Measurements from ENCODE around the gene DNAJC19.
"Not testable (repeated sequence)": the region's sequence is repeated elsewhere in the genome, so short reads cannot be mapped to it uniquely, and the experiment has no call there.

Gene DNAJC19

DNA sequence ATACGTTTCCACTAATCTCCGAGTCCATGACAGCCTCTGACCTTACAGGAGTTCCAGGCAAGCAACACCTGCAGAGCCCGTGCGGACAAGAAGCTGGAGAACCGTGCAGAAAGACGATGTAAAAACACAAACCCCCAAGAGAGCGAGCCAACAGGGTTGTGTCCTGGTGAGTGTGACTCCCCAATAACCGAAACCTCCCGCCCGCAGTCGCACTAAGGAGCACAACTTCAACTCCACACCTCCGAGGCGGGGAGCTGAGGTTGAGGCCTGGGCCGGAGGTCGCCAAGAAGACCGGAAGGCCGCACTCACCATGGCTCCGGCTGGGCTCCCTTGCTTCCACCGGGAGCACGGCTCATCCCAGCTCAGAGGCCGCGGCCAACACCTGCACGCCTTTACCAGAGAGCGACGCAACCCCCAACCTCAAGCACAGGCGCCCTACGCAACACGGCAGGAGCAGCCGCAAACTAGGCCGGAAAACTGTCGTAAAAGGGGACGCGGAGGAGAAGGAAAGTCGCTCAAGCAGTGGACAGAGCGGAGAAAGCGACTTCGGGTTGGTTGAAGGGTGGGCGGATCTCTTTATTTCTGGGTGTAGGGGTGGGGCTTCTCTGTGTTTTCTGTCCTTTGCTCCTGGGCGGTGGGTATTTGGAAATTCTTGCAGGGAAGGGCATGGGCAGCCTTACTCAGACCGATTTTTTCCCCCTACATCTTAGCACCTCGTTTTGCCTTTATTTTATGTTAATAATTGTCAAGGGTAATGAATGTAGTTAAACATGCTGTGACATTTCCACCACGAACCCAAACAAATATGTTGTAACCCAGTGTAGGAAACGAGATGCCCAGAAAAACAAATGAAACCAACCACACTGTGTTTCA lies at the start of gene DNAJC19:
Gene DNAJC19 (minus strand): TSS at position 446 of the 873 bp plus-strand sequence. CDS start 134 bp downstream, at position 312.
- DNase-seq (ENCODE audit: low read depth in 2 of 2) = peak; percentile 75 to 88

DNA sequence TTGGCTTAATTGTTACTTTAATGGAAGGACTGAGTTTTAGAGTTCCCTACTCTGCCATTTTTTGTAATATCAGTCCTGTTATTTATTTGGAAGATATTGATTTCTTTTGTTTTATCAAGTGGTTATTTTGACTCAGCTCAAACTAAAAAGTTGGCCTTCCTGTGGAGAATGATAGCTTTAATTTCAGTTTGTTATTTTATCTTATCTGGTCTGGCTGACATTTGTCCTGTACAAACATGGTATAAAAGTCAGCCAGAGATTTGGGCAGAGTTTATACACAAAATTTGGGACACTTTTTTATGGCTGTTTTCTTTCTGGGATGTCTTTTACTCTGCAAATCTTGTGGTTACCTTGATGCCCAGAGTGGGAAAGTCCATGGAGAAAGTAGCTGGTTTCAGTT lies 41.4 kb upstream of the DNAJC19 start:
- DNase-seq (ENCODE audit: low read depth in 2 of 2) = no peak

DNA sequence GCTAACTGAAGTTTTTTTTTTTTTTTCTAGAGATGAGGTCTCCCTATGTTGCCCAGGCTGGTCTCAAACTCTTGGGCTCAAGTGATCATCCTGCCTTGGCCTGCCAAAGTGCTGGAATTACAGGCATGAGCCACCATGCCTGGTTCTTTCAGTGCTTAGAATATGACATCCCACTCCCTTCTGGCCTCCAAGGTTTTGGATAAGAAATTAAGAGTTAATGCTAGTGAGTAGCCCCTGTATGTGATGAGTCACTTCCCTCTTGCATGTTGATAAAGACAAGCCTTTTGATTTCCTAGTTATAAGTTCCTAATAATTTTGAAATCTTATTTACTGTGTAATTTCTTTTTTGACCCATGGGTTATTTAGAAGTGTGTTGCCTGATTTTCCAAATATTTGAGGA lies 35.7 kb upstream of the DNAJC19 start:
- no peak for DNase-seq (ENCODE audit: low read depth in 2 of 2)

DNA sequence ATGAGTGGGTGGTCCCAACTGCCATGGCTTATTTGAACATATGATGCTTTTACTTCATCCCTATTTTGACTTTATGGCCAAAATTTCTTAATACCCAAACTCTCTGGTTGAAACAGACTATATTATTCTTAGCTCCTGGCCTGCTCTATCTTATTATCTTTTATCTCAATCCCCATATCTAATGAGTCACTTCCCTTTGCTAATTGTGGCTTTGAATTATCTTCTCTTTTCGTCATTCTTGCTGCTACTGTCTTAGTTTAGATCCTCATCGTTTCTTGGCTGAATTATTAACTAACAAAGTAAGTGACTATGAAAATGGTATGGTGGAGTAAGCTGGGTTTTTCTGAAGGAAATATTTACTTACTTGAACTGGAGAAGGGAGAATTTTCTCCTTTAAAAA lies 28.2 kb upstream of the DNAJC19 start:
- DNase-seq (ENCODE audit: low read depth in 2 of 2) = no peak

DNA sequence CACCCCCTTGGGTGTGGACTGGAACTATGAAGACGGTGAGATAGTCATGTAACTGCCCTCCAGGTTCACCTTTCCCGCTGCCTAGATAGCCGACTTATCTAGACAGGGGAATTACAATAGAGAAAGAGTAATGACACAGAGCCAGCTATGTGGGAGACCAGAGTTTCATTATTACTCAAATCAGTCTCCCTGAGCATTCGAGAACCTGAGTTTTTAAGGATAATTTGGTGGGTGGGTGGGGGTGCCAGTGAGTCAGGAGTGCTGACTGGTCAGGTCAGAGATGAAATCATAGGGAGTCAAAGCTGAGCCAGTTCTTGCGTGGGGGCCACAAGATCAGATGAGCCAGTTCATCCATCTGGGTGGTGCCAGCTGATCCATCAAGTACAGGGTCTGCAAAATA lies 19.7 kb upstream of the DNAJC19 start:
- peak in 1 of 2 donors; percentile 18 for DNase-seq (ENCODE audit: low read depth in 2 of 2)

DNA sequence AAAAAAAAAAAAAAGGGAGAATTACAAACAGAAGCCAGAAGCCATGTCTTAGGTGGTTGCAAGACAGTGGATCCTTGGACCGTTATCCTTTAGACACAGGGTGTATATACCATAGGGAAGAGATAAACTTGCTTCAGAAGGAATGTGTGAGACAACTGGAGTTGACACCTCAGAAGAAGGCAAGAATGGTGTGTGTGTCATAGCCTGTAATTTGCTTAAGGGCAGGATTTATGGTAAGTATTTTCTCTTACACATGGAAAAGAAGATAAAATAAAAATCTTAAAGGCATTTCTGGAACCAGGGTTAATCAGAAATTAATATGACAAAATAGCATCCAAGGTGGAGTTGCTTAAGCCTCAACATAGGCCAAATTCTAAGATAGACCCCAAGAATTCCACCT lies 19.3 kb upstream of the DNAJC19 start:
- DNase-seq (ENCODE audit: low read depth in 2 of 2) = no peak

DNA sequence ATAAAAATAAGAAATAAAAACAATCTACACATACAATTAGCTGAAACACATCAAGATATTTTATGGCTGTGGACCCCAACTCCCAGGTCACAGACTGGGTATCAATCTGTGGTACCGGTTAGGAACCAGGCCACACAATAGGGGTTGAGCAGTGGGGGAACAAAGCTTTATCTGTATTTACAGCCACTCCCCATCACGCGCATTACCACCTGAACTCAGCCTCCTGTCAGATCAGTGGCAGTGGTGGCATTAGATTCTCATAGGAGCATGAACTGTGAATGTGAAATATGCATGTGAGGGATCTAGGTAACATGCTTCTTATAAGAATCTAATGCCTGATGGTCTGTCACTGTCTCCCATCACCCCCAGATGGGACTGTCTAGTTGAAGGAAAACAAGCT lies 17.7 kb upstream of the DNAJC19 start:
- no peak for DNase-seq (ENCODE audit: low read depth in 2 of 2)

DNA sequence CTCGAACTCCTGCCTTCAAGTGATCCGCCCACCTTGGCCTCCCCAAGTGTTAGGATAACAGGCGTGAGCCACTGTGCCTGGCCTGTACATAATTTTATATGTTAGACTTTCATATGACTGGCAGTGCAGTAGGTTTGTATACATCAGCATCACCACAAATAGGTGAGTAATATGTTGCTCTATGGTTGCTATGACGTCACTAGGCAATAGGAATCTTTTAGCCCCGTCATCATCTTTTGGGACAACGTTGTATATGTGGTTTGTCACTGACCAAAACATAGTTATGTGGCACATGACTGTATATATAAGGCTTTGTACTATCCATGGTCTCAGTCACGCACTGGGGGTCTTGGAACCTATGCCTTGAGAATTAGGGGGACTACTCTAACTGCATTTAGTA lies 17.0 kb upstream of the DNAJC19 start:
- no peak for DNase-seq (ENCODE audit: low read depth in 2 of 2)

DNA sequence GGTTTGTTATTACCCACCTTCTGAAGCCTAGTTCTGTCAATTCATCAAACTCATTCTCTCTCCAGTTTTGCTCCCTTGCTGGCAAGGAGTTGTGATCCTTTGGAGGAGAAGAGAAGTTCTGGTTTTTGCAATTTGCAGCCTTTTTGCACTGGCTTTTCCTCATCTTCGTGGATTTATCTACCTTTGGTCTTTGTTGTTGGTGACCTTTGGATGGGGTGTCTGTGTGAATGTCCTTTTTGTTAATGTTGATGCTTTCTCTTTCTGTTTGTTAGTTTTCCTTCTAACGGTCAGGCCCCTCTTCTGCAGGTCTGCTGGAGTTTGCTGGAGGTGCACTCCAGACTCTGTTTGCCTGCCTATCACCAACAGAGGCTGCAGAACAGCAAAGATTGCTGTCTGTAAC lies 13.9 kb upstream of the DNAJC19 start:
- DNase-seq (ENCODE audit: low read depth in 2 of 2) = not testable (repeated sequence)

DNA sequence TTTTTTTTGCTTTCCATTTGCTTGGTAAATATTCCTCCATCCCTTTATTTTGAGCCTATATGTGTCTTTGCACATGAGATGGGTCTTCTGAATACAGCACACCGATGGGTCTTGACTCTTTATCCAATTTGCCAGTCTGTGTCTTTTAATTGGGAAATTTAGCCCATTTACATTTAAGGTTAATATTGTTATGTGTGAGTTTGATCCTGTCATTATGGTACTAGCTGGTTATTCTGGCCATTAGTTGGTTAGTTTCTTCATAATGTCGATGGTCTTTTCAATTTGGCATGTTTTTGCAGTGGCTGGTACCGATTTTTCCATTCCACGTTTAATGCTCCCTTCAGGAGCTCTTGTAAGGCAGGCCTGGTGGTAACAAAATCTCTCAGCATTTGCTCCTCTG lies 12.8 kb upstream of the DNAJC19 start:
- DNase-seq (ENCODE audit: low read depth in 2 of 2) = not testable (repeated sequence)

DNA sequence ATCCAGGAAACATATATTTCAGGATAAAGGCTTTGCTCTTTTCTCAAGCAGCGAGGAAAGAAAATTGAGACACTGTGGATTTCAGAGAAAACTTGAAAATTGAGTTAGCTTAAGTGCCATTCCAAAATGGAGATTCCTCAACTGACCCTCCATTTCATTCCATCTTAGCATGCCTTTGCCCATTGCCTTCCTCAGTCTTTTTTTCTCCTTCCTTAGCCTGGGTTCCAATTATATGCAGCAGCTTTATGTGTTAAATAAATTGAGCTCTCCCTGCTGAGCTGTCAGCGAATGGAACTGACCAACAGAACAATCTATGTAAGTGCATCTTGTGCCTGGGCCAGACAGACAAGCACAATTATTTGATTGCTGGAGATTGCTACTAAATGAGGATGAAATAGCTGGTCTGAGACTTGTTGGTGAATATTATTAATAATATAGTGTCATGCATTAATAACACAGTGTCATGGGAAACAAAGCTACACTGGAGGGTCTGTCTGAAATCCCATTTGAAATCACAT lies 6.9 kb upstream of the DNAJC19 start:
- DNase-seq (ENCODE audit: low read depth in 2 of 2) = no peak

DNA sequence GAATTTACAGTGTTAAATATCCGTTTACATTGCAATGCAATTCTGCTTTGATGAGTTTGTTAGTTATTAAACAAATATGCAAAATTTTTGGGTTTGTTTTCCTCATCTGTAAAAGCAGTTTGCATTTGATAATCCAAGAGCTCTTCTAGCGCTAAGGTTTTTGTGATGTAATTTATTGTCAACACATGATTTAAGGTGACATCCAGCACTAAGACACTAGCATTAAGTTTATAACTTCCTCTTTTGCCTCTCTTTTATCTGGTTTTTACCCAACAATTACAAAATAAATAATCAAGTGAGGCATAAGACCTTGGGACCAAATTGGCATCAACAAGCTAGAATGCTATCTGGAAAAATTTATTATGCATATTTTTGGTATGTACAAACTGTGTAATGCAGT lies 969 bp upstream of the DNAJC19 start:
- DNase-seq (ENCODE audit: low read depth in 2 of 2) = no peak

DNA sequence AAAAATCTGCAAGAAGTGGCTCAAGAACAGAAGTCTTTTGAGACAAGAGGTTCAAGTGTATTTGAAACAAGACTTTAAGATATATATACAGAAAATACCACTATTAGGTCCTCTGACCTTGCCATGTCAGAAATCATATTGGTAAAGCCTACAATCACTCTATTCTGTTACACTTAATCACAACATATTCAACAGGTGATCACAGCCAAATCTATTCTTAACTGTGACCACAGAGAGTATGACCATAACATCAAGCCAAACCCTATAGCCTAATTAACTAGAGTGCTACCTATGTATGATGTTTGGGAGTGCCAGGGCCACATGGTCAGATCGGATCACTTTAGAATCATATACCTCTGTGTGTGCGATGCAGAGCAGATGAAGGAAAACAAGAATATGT lies 2.2 kb downstream of the DNAJC19 start:
- no peak for DNase-seq (ENCODE audit: low read depth in 2 of 2)

DNA sequence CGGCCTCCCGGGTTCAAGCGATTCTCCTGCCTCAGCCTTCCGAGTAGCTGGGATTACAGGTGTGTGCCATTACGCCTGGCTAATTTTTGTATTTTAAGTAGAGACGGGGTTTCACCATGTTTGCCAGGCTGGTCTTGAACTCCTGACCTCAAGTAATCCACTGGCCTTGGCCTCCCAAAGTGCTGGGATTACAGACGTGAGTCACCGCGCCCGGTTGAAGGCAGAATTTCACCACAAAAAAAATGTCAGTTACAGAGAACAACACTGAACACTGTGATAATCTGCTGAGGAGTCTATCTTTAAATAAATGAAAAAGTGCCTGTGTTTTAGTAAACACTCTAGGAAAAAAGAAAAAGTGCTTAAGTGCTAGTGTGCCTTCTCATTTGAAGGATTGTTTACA lies 3.2 kb downstream of the DNAJC19 start:
- DNase-seq (ENCODE audit: low read depth in 2 of 2) = not testable (repeated sequence)

DNA sequence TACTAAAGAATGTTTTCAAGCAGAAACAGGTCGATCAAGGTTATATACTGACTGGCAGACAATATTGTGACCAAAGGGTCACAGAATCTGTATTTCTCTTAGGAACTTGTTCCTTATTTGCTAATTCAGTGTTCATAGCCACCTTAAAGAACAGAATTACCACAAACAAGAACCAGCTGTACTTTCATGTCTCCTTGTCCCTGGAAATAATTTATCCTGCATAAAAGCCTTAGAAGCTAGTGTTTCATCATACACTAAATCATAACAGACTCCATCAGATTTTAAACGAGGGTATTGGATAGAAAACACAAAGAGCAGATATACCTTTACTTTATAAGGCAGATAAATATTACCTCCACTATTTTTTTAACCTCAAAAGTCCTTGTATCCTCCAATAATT lies 6.4 kb downstream of the DNAJC19 start:
- DNase-seq (ENCODE audit: low read depth in 2 of 2) = no peak

DNA sequence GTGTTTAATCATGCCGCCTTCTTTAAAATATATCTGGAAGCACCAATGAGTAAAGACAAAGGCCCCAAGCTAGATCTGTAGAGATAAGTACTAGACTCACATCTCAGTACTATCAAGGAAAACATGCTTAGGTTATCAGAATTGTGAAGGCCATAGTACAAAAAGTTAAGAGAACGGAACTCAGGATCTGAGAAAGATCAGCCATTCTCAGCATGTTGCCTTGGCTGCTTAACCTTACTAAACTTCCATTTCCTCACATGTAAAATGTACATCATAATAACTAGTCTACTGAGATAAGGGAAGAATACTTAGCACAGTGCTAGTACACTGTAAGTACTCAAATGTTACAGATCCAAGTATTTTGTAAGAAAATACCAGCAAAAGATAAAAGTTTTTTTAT lies 7.6 kb downstream of the DNAJC19 start:
- DNase-seq (ENCODE audit: low read depth in 2 of 2) = no peak

DNA sequence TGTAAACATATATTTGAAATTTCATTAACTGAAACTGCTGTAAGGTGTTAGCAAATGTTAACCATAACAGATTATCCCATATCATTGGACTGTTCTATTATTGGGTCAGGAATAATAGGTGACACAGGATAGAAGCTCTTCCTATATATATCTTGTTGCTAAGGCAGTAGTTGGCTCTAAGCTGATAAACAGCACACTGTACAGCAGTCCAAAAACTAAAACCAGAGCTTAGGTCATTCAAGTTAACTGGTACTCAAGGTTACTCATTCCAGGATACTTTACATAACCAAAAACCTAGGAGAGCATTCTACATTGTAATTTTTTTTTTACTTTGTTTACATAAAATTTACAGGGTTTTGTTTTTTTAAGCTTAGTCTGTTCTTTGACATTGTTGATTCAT lies 8.9 kb downstream of the DNAJC19 start:
- no peak for DNase-seq (ENCODE audit: low read depth in 2 of 2)

DNA sequence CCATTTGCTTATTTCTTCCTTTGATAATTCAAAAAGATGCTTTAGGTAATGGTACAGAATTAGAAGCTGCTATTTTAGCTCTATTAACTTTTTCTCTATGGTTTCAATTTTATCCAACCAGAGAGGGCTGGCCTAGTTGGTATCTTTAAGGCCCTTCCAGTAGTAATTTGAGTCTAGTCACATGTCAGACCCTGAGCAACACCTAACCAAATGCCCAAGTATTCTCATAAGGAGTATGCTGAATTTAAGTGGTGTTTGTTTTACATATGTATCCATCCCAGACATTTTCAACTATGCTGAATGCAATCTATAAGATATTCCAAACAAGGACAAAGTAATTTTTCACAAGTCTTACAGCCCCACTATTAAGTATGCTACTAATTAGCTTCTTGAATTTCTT lies 9.6 kb downstream of the DNAJC19 start:
- no peak for DNase-seq (ENCODE audit: low read depth in 2 of 2)

DNA sequence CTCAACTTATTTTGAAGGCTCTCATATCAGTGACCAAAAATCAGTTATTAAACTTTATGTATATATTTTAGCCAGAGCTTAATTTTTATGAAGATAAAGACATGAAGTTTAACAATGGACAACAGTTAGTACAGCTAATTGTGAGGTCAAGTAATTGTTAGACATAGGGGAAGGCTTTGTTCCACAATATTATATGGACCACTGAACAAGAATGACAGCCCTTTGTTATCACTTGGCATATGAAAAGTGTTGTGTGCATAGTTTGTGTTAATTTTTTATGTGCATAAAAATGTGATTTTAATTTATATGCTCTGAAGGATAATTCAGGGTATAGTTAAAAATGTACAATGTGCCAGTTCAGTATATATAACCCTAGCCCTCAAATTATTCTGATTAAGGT lies 12.0 kb downstream of the DNAJC19 start:
- no peak for DNase-seq (ENCODE audit: low read depth in 2 of 2)

DNA sequence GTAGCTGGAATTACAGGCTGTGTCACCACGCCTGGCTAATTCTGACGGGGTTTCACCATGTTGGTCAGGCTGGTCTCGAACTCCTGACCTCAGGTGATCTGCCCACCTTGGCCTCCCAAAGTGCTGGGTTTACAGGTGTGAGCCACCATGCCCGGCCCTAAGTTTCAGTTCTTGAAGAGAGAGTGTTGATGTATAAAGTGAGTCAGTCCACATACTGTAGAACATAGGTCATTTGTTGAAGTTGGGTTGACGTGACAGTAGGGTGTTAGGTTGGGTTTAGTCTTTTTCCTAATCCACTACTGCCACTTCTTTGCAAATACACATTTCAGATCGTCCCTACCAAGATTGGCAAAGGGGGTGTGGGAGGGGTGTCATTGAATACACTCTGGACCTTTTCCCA lies 15.2 kb downstream of the DNAJC19 start:
- no peak for DNase-seq (ENCODE audit: low read depth in 2 of 2)

DNA sequence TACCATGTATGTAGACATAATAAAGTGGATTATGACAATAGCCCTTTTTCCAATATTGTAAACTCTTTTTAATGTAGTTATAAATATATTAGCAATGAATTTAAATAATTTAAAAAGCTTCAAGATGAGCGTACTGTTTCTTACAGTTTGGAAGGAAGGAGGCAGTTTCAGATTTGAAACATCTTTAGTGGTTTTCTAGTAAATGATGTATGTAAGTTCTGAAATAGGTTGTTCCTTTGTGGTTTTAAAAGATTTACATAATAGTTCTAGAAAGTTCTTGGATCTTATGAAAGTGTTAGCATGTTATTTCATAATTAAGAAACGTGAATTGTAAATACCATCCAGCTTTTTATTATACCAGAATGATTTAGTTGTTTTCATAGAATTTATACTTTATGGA lies 16.0 kb downstream of the DNAJC19 start:
- no peak for DNase-seq (ENCODE audit: low read depth in 2 of 2)

DNA sequence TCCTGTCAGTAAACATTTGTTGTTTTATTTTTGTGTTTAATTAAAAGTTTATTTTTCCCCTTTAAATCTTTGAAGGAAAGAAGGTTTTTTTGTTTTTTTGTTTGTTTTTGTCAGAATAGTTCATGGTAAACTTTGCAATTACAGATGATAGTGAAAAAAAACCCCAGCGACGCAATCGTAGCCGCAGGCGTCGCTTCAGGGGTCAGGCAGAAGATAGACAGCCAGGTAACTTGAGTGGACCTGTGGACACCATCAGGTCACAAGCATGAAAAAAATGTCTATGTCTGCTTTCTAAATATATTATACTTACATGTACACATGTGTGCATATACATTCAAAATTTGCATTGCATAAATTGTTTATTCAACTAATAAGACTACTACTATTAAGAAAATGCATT lies 18.6 kb downstream of the DNAJC19 start:
- DNase-seq (ENCODE audit: low read depth in 2 of 2) = no peak

DNA sequence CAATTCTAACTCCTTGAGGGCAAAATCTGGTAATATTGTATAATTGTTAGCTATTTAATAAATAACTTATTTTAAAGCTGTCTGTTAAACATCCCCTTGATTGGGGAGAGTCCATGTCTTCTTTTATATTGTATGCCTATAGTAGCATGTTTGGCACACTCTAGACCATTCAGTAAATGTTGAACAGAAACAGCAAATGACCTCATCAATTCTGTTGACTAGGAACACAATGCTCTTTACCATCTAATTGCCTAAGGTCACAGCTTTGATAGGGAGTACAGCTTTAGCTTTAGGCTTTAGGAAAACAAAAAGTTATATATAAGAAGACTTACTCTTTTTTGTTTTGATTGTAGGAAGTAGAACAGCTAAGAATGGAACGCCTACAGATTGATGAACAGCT lies 27.0 kb downstream of the DNAJC19 start:
- DNase-seq (ENCODE audit: low read depth in 2 of 2) = no peak

DNA sequence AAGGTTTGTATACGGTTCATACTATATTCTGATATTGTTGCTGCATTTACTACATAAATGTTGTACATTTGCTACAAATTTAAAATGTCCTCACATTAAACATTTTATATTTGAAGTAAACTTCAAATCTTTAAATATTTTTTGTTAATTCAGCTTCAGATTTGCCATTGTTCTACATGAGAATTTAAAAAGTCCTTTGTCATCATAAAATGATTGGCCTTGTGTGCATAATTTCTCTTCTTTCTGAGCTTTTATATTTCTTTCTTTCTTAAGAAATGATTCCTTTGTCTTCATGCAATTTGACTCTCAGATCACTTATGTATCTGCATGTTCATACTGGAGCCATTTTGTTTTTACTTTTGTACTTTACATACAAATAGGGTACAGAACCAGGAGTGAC lies 28.0 kb downstream of the DNAJC19 start:
- no peak for DNase-seq (ENCODE audit: low read depth in 2 of 2)
